Measurements from ENCODE around the gene TTLL6. TPM values are rescaled to one million over a fixed set of nuclear protein-coding genes. Genes with fewer than 3 reads are reported as not detected.

Gene TTLL6
- total RNA-seq, 1 experiment from 2014 or later = 2.4 TPM

DNA sequence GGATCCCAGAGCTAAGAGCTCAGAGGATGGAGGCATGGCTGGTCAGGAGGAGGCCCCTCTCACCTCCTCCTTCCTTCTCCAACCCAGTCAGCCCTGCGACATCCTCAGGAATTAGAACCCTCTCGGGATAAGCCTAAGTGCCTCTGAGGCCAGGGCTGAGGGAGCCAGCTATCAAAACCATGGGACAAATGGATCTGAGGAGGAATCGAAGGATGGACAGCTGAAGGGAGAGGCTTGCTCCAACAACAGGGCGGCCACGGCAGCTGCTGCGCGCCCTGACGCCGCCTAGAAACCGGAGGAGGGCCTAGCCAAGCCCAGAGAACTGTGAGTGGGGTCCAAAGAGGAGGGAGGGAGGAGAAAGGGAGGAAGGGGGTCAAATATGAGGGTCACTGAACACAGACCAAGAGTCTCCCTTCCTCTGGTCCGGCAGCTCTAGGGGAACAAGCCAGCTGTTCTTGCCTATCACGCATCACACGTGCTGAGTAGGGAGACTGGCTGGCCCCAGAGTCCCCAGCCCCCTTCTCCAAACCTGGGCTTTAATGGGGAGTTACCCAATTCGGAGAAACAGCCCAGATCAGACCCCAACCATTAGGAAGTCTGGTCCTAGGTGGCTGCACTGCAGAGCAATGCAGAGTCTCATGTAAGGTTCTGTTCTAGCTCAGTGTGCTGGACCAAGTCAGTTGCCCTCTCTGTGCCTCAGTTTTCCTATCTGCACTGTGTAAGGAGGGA lies 82.5 kb downstream of the TTLL6 start:
- H3T11ph ChIP-seq (ENCODE audit: low read length) = no peak overlapping the region
- H3K36me3 Mint-ChIP-seq (ENCODE audit: insufficient read depth in 1 of 3, low read depth in 3 of 3) = no peaks in the 10 kb centered on the region
- no peak overlapping the region for H3K56ac ChIP-seq (ENCODE audit: insufficient read length, low read depth, low read length)
- H4K8ac ChIP-seq (replicated peaks; ENCODE audit: insufficient read length, low read depth, low read length) = no peak overlapping the region
- no peak overlapping the region for H3K4me2 ChIP-seq (ENCODE audit: insufficient read depth, insufficient read length, low read length)
- no peak overlapping the region for H3K14ac ChIP-seq (ENCODE audit: insufficient read depth, low read length)
- no peak overlapping the region for H2BK5ac ChIP-seq (ENCODE audit: insufficient read length, low read length)
- H3K4me3 Mint-ChIP-seq = no peak overlapping the region
- no peak overlapping the region for H2BK15ac ChIP-seq (ENCODE audit: low read depth, low read length)
- H2BK12ac ChIP-seq (ENCODE audit: insufficient read length, low read depth, low read length) = no peak overlapping the region
- no peaks in the 10 kb centered on the region for H3K23me2 ChIP-seq (ENCODE audit: insufficient read length, low read depth, low read length, poor library complexity, severe bottlenecking)
- WGBS (ENCODE audit: extremely low coverage, insufficient read length, low lambda C conversion rate) = no CpG with 5 or more reads among the region's 14 CpGs
- no peak overlapping the region for H3K9ac ChIP-seq (ENCODE audit: extremely low read depth, insufficient read length, low read length)
- H2AFZ ChIP-seq (ENCODE audit: low read length) = no peak overlapping the region
- H4K20me1 ChIP-seq (ENCODE audit: control insufficient read depth, insufficient read depth, insufficient read length) = peaks cover 2% of the 10 kb centered on the region
- H3K27ac ChIP-seq (ENCODE audit: insufficient read length, low read depth, low read length) = no peak overlapping the region
- no peak overlapping the region for H4K5ac ChIP-seq (ENCODE audit: insufficient read length, low read depth, low read length)
- no peaks in the 10 kb centered on the region for H3K9me3 ChIP-seq (ENCODE audit: control insufficient read depth, low read depth, low read length)
- TF ChIP-seq, protein P1, sequence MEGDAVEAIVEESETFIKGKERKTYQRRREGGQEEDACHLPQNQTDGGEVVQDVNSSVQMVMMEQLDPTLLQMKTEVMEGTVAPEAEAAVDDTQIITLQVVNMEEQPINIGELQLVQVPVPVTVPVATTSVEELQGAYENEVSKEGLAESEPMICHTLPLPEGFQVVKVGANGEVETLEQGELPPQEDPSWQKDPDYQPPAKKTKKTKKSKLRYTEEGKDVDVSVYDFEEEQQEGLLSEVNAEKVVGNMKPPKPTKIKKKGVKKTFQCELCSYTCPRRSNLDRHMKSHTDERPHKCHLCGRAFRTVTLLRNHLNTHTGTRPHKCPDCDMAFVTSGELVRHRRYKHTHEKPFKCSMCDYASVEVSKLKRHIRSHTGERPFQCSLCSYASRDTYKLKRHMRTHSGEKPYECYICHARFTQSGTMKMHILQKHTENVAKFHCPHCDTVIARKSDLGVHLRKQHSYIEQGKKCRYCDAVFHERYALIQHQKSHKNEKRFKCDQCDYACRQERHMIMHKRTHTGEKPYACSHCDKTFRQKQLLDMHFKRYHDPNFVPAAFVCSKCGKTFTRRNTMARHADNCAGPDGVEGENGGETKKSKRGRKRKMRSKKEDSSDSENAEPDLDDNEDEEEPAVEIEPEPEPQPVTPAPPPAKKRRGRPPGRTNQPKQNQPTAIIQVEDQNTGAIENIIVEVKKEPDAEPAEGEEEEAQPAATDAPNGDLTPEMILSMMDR (conservative IDR thresholded peaks at IDR 0.05) = no peak
- no peak overlapping the region for H2BK120ac ChIP-seq (ENCODE audit: low read depth, low read length, poor library complexity, severe bottlenecking)
- H3K27ac Mint-ChIP-seq = no peak overlapping the region
- H3K4me1 Mint-ChIP-seq = peaks cover 15 to 18% of the 10 kb centered on the region in 2 experiments
- no peak overlapping the region for H3K18ac ChIP-seq (ENCODE audit: insufficient read length, low read depth, low read length)
- peaks cover 99% of the 10 kb centered on the region for H3K27me3 ChIP-seq (ENCODE audit: insufficient read depth, low read length)
- H2AK5ac ChIP-seq (ENCODE audit: insufficient read length, low read length) = no peak overlapping the region
- H4K91ac ChIP-seq (ENCODE audit: insufficient read length, low read depth, low read length) = no peak overlapping the region
- peaks cover 0 to 14% of the 10 kb centered on the region in 2 experiments; a peak in 2 of 5 replicates for H3K9me3 Mint-ChIP-seq
- no peak overlapping the region for H3K4ac ChIP-seq (ENCODE audit: low read depth, low read length)
- peaks cover 100% of the 10 kb centered on the region for H3K27me3 Mint-ChIP-seq (ENCODE audit: low read depth)
- H3K23ac ChIP-seq (ENCODE audit: insufficient read length, low read depth, low read length) = no peak overlapping the region
- no peaks in the 10 kb centered on the region for H3K79me1 ChIP-seq (ENCODE audit: insufficient read depth, low read depth, low read length, poor library complexity, severe bottlenecking)
- no peaks in the 10 kb centered on the region for H3K4me1 ChIP-seq (ENCODE audit: insufficient read depth, low read length)
- DNase-seq = no peak
- H3K79me2 ChIP-seq (ENCODE audit: insufficient read depth, low read length) = no peaks in the 10 kb centered on the region
- H2BK20ac ChIP-seq (ENCODE audit: low read depth, low read length, poor library complexity, severe bottlenecking) = no peak overlapping the region

Data from H9 (cell line).